Measurements from ENCODE around the gene PDLIM3.
"Not testable (repeated sequence)": the region's sequence is repeated elsewhere in the genome, so short reads cannot be mapped to it uniquely, and the experiment has no call there.

The PDLIM3 gene

DNA sequence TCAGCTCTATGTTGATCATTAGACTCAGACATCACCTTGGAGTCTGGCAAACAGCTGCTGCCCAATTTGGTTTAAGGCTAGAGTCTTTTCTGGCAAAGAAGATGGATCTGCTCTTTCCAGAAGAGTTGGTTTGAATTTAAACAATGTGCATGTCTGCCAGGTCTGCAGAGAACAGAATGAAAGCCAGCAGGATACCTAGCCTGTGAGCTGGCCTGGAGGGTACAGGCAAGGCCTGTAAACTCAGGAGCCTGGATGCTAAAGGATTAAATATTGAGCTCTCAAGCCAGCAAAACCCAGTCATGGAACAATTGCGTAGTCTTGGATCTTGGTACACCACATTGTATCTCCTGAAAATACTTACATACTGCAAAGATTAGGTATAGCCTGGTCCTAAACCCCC is 15.6 kb upstream of the PDLIM3 start:
- DNase-seq: no peak

DNA sequence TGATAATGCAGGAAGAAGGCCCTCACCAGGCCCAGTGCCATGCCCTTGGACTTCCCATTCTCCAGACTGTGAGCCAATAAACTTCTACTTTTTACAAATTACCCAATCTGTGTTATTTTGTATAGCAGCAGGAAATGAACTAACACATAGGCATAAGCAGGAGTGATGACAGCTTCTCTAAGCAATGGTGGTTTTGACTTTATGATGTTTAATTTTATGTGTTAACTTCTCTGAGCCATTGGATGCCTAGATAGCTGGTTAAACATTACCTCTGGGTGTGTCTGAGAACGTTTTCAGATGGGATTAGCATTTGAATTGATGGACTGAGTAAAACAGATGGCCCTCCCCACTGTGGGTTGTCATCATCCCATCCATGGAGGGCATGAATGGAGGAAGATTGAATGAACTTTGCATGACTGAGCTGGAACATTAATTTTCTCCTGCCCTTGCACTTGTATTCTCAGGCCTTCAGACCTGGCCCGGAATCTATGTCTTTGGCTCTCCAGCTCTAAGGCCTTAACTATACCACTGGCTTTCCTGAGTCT is 13.9 kb upstream of the PDLIM3 start:
- DNase-seq: no peak

- DNase-seq: no peak
These were observed 13.3 kb upstream of the PDLIM3 start for GRCh38 chr4:185548587-185548986.

GRCh38 chr4:185546335-185546734 is 11.0 kb upstream of the PDLIM3 start:
- no peak for DNase-seq

DNA sequence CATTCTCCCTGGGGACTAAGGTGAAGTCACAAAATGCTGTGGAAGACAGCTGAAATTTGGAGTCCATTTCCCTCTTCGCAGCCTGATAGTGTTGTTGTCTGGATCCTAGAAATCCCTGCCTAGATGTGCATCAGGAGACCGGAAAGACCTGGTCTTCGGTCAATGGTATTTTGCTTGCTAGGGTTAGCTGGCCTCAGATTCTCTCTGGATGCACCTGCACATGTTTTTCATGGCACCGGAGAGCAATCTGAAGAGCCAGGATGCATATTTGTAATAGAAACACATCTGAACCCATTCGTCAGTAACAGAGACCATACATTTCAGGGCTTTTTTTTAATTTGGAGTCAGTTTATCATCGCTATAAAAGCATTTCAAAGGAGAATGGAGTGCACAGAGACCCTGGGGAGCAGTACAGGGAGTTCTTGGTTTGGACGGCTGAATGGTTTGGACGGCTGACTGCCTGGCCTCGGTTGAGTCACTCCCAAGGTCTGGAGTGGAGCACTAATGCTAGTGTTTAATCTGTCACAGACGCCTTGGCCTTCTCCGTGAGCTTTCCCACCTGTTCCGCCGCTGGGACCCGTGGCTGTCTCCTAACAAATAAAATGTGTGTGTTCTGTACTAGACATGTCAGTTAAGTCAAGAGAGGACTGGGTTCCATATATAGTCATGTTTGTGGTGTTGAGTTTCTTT is 7.5 kb upstream of the PDLIM3 start:
- DNase-seq: no peak

GRCh38 chr4:185541251-185541727 is 6.0 kb upstream of the PDLIM3 start:
- DNase-seq: no peak

DNA sequence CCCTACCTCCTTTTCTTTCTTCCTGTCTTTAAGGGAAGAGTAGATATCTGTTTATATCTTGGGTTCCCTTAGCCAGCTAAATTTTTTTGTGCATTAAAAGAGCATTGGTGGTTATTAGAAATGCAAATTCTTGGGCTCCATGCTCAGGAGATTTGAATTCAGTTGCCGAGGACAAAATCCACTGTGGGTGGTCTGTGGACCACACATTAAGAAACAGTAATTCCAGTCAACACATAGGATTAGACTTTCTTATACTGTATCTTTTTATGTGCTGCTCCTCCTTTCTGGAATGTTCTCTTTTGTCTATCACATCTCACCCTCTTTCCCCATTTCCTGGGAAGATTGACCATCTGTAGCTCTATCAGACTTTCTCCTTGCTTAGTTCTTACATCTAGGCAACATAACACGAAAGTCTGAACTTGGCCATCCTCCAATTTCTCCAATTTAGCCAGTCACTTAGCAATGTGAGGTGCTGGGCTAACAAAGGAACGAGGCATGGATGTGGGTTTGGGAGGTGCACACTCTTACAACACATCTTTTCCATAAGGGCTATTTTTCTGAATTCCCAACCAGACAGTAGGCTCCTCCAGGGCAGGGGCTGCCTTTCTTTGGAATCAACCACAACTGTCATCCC is 5.3 kb upstream of the PDLIM3 start:
- DNase-seq: no peak

DNA sequence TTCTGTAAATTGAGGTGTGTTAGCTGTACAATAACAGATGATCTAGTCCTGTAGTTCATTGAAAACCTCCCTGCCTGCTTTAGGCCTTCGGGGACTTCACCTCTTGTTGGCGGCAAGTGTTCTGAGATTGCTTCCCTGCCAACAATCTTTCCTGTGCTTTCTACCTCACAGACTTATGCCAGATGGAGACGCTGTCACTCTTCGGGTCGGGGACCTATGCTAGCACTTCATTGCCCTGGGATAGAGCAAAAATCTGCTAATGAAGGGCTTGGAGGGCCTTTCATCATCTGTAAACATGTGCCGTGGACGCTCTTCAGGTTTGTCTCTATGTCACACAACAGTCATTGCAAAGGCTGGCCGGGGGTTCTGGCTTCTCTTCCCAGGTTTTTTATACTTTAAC is 4.7 kb upstream of the PDLIM3 start:
- no peak for DNase-seq

GRCh38 chr4:185538806-185539205 is 3.5 kb upstream of the PDLIM3 start:
- no peak for DNase-seq

DNA sequence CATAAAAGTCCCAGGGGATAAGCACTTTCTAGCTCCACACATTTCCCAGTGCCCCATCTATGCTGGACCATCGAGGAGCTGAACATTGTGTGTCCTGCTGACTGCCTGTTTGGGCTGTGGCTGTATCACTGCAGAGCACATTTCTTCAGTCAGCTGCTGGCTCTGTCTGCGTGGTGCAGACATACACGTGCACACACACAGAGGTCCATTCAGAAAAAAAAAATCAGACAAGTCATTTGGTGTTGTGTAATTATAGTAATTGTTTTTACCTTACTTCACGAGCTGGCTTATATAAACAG is 1.1 kb upstream of the PDLIM3 start:
- DNase-seq: no peak

DNA sequence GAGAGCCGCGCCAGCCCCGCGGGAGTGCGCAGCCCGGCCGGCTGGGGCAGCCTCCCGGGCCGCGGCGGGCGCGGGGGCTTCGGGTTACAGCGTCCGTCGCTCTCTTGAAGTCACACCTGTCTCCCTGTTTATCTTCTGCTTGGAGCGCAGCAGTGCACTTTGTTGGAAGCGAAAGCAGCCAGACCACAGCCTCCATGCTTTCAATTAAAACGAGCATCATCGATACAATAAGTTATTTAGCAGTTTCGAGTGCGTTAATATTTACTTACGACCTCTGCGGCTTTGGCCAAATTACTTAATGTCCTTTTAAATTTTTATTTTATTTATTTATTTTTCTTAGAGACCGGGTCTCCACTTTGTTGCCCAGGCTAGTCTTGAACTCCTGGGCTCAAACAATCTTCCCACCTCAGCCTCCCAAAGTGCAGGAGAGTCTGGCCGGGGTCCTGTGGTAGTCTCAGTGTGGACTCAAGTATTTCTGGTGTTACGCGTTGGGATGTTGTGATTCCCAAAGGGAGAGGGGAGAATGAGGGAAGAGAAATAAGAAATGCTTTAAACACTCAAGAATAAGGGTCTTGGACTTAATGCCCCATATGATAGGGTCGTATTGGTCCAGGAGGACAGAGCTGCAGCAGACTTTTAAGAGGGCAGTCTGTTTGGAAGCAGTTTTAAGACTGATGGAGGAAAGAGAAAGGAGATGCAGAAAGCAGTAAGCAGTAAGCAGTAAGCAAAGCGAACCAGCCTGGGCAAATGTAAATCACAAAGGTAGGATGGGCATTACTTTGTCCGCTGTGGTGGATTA is 504 bp upstream of the PDLIM3 start:
- no peak for DNase-seq

DNA sequence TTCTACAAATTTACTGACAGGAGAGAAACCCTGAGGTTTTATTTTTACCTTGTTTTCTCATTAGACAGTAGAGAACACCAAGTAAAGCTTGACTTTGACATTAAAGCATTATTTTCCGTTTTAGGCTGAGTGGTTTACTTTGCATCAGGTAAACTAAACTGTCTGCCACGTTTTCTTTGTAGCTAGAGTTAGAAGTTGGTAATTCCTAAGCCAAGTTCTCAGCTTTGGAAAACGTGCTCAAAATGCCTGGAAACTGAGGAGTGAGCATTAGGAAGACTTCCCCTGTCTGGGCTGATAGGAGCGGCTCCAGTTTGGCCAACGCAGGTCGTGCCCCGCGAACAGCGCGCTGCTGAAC is 819 bp downstream of the PDLIM3 start:
- no peak for DNase-seq

GRCh38 chr4:185532795-185533324 is 2.4 kb downstream of the PDLIM3 start:
- DNase-seq: no peak

GRCh38 chr4:185532293-185532692 is 3.0 kb downstream of the PDLIM3 start:
- no peak for DNase-seq

- DNase-seq: not testable (repeated sequence)
These were observed 3.7 kb downstream of the PDLIM3 start for GRCh38 chr4:185531654-185532053.

DNA sequence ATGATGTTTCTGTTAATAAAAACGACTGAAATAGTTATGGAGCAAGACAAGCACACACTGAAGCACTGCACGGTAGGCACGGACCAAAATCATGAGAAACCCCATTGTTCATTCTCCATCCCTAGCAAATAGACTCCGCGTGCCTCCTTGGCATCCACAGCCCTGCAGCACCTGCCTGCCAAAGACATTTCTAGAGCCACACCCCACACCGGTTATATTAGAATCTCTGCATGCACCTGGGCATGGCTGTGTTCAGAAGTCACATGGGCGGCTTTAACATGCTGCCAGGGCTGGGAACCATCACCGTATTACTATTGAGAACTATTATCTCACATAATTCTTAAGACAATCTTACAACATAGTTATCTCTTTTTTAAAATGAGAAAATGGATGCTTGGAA is 5.9 kb downstream of the PDLIM3 start:
- DNase-seq: no peak

DNA sequence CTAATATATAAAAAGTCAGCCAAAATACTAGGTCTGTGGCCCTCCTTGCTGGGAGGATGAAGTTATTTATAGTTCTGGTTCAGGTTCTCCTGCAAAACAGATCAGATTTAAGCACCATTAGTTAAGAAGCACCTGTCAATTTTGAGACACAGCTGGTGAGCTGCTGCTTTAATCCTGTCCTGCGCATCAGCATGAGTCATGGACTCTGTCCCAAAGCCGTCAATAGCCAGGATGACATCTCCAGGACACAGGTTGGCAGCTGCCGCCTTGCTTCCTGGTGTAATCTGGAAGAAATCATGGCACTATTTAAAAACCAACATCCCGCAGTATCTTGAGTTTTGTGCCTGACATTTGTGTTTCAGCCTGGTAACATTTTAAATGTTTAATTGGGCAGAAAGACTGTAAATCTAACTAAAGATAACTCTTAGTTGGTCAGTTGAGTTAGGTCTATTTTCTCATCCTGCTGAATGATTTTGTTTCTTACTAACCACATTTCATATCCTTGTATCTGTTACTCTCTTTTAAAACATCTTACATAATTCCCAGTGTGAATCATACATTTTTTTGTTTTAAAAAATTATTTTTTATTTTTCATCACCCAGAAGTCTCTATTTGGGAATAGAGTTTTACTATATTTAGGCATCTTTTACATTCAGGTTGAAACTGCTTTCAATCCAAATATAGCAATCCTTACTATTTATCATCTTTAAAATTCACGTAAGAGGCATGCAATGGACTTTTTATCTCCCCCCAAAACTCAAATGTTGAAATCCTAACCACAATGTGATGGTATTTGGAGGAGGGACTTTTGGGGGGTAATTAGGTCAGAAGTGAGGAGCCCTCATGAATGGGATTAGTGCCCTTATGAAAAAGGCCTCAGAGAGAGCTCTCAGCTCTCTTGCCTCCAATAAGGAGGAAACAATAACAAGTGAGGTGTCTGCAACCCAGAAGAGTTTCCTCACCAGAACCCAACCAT is 10.1 kb downstream of the PDLIM3 start:
- DNase-seq: no peak

GRCh38 chr4:185523862-185524261 is 11.4 kb downstream of the PDLIM3 start:
- DNase-seq: no peak

DNA sequence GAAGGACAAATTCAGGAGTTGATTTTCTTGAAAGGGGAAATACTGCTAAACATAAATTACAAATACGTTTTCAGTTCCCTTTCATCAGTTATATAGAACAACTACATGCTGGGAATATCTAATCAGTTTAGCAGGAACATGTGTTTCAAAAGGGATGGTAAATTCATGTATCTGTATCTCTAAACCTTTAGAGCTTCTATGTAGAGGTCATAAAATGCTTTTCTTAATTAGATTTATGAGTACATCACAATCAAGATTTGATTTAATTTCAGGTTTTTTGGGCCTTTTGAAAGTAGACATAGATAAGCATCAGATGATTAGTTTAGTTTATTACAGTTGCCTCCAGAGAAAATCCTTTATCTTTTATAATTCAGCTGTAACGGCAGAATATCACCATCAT is 12.9 kb downstream of the PDLIM3 start:
- no peak for DNase-seq

DNA sequence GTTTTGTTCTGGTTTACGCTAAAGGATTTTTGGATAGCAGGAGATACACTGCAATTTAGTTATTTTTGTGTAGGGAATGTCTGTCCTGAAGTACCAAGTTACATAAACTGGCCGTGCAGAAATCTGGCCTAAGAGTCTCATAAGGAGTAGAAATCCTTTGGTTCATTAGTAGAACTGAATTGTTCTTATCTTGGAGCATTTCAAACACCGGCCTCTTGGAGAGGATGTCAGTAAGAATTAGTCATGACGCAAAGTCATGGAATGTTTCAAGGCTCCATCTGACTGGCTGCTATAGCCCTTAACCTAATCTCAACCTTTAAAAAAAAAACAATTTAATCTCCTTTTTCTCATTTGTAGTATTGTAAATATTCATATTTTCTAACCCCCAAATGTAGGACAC is 15.2 kb downstream of the PDLIM3 start:
- no peak for DNase-seq

DNA sequence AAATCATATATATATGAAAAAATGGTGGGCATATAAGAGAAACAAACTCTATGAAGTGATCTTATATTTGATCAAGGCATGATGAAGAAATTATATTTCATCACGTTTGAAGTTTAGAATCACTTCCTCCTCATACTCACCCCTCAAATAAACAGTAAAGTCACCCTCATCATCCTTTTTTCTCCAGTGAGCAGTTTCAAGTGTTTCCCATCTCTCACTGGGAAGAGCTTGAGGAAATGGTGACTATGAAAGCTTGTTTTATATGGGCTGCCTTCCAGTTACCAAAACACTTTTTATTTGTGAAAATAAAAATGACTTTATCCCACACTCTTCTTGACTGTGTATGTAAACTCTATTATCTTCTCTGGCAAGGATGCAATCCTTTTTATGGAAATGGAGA is 16.8 kb downstream of the PDLIM3 start:
- no peak for DNase-seq

- DNase-seq: no peak
These were observed 17.2 kb downstream of the PDLIM3 start for GRCh38 chr4:185518069-185518468.

- no peak for DNase-seq
These were observed 20.1 kb downstream of the PDLIM3 start for GRCh38 chr4:185515248-185515647.
